Measurements from ENCODE around the gene PLD5. TPM values are rescaled to one million over a fixed set of nuclear protein-coding genes. Genes with fewer than 3 reads are reported as not detected.
"Not testable (repeated sequence)": the region's sequence is repeated elsewhere in the genome, so short reads cannot be mapped to it uniquely, and the experiment has no call there.

The PLD5 gene
- total RNA-seq, 4 donors from 2014 or later = 0.33 to 0.54 TPM; not detected in 2

DNA sequence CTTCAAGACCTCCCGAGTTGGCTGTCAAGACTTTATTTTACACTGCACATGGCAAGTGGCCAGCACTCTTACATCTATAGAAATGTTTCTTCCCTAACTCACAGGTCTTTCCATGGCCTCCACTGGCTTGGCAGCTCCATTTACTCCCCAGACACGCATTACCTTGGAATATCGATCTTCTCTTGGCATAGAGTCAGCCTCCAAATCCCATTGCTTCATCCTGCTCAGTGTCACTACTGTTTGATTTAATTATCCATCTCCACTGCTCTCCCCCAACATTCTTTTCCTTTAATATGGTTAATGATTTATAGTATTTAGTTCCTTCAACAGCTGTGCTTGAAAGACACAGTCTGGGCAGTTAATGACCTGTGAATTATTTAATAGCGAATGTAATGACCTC is 284.4 kb downstream of the PLD5 start:
- WGBS, 2 donors = 55 to 59% methylated on average over 4 of the region's 4 CpGs
- Histone ChIP-seq H3K27ac (no peak overlapping the region), H3K36me3 (no peaks in the 10 kb centered on the region), H3K27me3 (no peaks in the 10 kb centered on the region), H3K4me1 (no peaks in the 10 kb centered on the region), H3K9me3 (no peaks in the 10 kb centered on the region), H3K4me3 (replicated peaks in 1 of 3) (no peak overlapping the region)
- no peak for DNase-seq
- intact Hi-C loops (cut with DNase I) = no loop called here
- TF ChIP-seq, protein P1, sequence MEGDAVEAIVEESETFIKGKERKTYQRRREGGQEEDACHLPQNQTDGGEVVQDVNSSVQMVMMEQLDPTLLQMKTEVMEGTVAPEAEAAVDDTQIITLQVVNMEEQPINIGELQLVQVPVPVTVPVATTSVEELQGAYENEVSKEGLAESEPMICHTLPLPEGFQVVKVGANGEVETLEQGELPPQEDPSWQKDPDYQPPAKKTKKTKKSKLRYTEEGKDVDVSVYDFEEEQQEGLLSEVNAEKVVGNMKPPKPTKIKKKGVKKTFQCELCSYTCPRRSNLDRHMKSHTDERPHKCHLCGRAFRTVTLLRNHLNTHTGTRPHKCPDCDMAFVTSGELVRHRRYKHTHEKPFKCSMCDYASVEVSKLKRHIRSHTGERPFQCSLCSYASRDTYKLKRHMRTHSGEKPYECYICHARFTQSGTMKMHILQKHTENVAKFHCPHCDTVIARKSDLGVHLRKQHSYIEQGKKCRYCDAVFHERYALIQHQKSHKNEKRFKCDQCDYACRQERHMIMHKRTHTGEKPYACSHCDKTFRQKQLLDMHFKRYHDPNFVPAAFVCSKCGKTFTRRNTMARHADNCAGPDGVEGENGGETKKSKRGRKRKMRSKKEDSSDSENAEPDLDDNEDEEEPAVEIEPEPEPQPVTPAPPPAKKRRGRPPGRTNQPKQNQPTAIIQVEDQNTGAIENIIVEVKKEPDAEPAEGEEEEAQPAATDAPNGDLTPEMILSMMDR (IDR thresholded peaks at IDR 0.05) = no peak
- no peak for TF ChIP-seq POLR2A (IDR thresholded peaks at IDR 0.05)

DNA sequence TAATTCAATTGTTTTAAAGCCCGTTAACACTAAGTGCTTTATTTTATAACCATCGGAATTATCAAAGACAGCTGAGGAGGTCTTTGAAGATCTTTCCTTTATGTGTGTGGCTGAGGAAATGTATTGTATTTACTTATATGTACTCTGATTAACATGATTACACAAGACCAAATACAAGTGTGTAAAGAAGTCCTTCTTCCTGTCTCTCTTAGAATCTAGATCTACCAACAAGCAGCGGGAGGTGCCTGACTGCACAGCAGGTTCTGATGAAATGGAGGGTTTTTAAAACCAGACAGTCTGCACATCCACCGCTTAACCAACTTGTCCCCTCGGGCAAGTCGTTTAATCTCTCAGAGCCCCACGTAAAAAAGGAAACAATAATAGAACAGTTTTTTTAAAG is 285.1 kb downstream of the PLD5 start:
- Histone ChIP-seq H3K4me1 (no peaks in the 10 kb centered on the region), H3K27ac (no peak overlapping the region), H3K27me3 (no peaks in the 10 kb centered on the region), H3K9me3 (no peaks in the 10 kb centered on the region), H3K36me3 (no peaks in the 10 kb centered on the region), H3K4me3 (replicated peaks in 1 of 3) (no peak overlapping the region)
- intact Hi-C loops (cut with DNase I) = no loop called here
- DNase-seq = no peak
- 71 to 72% methylated on average over 7 of the region's 7 CpGs for WGBS, 2 donors
- no peak for TF ChIP-seq POLR2A (IDR thresholded peaks at IDR 0.05)
- TF ChIP-seq, protein P1 (IDR thresholded peaks at IDR 0.05) = no peak

DNA sequence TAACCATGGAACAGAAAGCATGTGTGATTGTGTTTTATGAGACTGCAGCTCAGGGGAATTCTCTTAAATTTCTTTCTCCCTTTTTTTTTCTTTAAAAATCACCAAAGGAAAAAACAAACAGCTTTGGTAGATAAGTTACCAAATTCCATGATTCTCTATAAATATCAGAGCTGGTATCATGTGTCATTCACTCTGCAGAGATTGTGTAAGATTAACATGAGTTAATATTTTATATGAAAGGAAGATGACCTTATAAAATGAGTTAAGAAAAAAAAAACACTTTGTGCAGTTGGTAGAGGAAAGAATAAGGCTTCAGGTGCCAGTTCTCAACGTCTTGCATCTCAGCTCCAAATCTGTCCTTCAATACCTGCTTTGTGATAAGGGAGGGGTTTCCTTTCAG is 287.4 kb downstream of the PLD5 start:
- WGBS, 2 donors = 72 to 83% methylated on average over 1 of the region's 1 CpG
- H3K9me3 ChIP-seq = no peaks in the 10 kb centered on the region
- intact Hi-C loops (cut with DNase I) = no loop called here
- H3K27ac ChIP-seq = no peak overlapping the region
- TF ChIP-seq, protein P1 (IDR thresholded peaks at IDR 0.05) = no peak
- TF ChIP-seq POLR2A (IDR thresholded peaks at IDR 0.05) = no peak
- H3K27me3 ChIP-seq = no peaks in the 10 kb centered on the region
- no peak for DNase-seq
- no peaks in the 10 kb centered on the region for H3K36me3 ChIP-seq
- H3K4me3 ChIP-seq (replicated peaks in 1 of 3) = no peak overlapping the region
- H3K4me1 ChIP-seq = no peaks in the 10 kb centered on the region

DNA sequence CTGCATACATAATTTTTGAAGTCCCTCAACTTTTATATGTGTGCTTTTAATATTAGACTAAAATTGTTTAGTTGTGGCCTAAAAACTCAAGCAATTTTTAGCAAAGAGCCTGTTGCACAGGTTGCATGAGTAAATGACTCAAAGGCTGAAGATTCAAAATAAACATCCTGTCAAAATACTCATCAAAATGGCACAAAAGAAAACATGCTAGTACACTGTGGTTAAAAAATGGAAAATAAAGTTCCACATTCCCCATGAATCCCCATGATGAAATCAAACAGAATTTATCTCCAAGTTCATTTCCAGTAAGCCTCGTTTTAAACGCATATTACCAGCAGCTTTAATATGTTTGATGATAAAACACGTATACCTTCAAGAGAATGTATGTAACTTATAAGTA is 295.5 kb downstream of the PLD5 start:
- TF ChIP-seq, protein P1 (IDR thresholded peaks at IDR 0.05) = no peak
- TF ChIP-seq POLR2A (IDR thresholded peaks at IDR 0.05) = no peak

DNA sequence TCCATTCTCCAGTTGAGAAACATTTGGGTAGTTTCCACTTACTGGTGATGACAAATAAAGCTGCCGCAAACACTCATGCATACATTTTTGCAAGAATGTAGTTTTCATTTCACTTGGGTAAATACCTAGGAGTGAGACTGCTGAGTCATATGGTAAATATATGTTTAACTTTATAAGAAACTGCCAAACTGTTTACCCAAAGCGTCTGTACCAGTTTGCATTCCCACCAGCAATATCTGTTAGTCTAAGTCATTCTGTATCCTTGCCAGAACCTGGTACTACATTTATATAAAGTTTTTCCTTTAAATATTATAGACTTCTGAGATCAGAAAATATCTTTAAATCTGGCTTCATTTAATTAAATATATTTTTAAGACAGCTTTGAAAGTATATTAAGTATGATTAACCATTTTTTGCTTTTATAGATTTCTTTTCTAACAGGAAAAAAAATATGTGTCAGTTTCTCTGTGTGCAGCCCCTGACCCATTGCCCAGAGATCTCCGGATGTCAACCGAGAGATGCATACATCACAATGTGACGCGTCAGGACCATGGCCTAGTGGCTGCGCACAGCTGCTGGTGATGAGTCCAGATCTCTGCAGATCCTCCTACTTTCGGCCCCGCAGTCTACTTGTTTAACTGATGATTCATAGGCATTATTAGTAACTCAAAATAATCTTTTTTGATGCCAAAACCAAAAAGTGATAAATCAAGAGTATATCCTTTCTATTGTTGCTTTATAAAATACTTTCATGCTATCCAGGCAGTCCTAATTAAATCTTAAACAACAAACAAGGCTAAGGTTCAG is 298.5 kb downstream of the PLD5 start:
- intact Hi-C loops (cut with DNase I) = no loop called here
- H3K27me3 ChIP-seq = no peaks in the 10 kb centered on the region
- H3K4me3 ChIP-seq (replicated peaks in 1 of 3) = no peak overlapping the region
- H3K4me1 ChIP-seq = no peaks in the 10 kb centered on the region
- H3K27ac ChIP-seq = no peak overlapping the region
- WGBS, 2 donors = 90 to 91% methylated on average over 9 of the region's 9 CpGs
- DNase-seq = no peak
- no peak for TF ChIP-seq POLR2A (IDR thresholded peaks at IDR 0.05)
- TF ChIP-seq, protein P1 (IDR thresholded peaks at IDR 0.05) = no peak
- H3K9me3 ChIP-seq = no peaks in the 10 kb centered on the region
- H3K36me3 ChIP-seq = no peaks in the 10 kb centered on the region

More for the DNA sequence above, 295.5 kb downstream of the PLD5 start:
- Histone ChIP-seq H3K27me3 (no peaks in the 10 kb centered on the region), H3K9me3 (no peaks in the 10 kb centered on the region), H3K4me3 (replicated peaks in 1 of 3) (no peak overlapping the region), H3K4me1 (no peaks in the 10 kb centered on the region), H3K27ac (no peak overlapping the region), H3K36me3 (no peaks in the 10 kb centered on the region)
- intact Hi-C loops (cut with DNase I) = no loop called here
- no peak for DNase-seq
- WGBS, 2 donors = 93% methylated on average over 3 of the region's 3 CpGs

DNA sequence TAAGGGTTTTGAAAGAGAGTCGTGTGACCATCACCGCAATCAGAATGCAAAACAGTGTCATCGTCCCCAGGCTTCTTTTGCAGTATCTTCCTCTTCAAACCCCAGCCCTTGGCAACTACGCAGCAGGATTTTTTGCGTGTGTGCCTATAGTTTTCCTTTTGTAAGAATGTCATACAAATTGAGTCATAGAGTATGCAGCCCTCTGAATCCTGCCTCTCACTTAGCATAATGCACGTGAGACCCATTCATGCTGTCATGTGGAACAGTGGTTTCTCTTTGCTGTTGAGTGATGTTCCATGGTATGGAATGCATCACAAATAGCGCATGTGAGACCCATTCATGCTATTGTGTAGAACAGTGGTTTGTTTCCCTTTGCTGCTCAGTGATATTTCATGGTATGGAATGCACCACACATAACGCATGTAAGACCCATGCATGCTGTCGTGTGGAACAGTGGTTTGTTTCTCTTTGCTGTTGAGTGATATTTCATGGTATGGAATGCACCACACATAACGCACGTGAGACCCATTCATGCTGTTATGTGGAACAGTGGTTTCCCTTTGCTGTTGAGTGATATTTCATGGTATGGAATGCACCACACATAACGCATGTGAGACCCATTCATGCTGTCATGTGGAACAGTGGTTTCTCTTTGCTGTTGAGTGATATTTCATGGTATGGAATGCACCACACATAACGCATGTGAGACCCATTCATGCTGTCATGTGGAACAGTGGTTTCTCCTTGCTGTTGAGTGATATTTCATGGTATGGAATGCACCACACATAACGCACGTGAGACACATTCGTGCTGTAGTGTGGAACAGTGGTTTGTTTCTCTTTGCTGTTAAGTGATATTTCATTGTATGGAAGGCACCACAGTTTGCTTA is 299.4 kb downstream of the PLD5 start:
- H3K4me1 ChIP-seq; H3K27ac ChIP-seq; DNase-seq; H3K27me3 ChIP-seq; H3K36me3 ChIP-seq; H3K9me3 ChIP-seq; H3K4me3 ChIP-seq (replicated peaks in 1 of 3); intact Hi-C loops (cut with DNase I): not testable (repeated sequence)
- WGBS, 2 donors = 87 to 92% methylated on average over 16 of the region's 16 CpGs
